ENCODE data around the gene ZDHHC18. TPM values are rescaled to one million over a fixed set of nuclear protein-coding genes. Genes with fewer than 3 reads are reported as not detected.
A peak's percentile ranks its signal among the peaks of the same experiment; 100 is the strongest.
"Not testable (repeated sequence)": the region's sequence is repeated elsewhere in the genome, so short reads cannot be mapped to it uniquely, and the experiment has no call there.

Gene ZDHHC18
- total RNA-seq, 2 experiments from 2014 or later: 47.6 to 50.9 TPM

DNA sequence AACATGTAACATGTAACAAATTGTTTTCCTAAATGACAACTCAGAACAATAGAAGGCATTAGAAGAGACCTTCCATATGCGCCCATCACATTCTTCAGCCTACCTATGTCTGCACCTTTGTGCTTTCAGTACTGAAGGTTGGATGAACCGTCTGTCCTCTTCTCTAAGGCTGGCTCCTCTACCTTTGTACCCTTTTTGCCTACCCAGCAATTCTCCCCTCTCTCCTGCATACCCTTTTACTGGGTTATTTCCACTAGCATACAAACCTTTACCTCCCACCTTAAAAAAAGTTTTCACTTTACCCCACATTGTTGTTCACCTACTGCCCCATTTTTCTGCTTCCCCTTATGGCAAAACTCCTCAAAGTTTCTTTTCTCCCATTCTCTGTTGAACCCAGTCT, 33.6 kb upstream of the ZDHHC18 start:
- no peaks in the 10 kb centered on the region for H3K27me3 Mint-ChIP-seq (ENCODE audit: low read depth)
- POLR2A ChIA-PET: no interaction called here
- peaks cover 60% of the 10 kb centered on the region for H3K36me3 Mint-ChIP-seq (ENCODE audit: low read depth)
- CTCF ChIA-PET: interaction anchor here (8.9 kb wide), 1 partner anchor 189 kb away, joined by 334 read pairs; no protein-coding TSS in a partner anchor
- no peaks in the 10 kb centered on the region for H3K9me3 Mint-ChIP-seq (ENCODE audit: insufficient read depth)
- DNase-seq: no peak
- H3K4me3 Mint-ChIP-seq: no peak overlapping the region
- ATAC-seq: no peak
- peak overlapping the region; percentile 7 for H3K27ac Mint-ChIP-seq
- peaks cover 50% of the 10 kb centered on the region for H3K4me1 Mint-ChIP-seq (ENCODE audit: low read depth)

DNA sequence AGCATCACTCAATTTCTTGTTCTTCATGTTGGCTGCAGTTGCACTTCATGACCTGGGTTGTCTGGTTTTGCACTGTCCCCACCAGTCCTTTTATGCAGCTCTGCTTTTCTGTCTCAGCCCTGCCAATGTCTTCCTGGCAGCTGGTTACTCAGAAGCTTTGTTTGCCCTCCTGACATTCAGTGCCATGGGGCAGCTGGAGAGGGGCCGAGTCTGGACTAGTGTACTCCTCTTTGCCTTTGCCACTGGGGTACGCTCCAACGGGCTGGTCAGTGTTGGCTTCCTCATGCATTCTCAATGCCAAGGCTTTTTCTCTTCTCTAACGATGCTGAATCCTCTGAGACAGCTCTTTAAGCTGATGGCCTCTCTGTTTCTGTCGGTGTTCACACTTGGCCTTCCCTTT, 32.1 kb upstream of the ZDHHC18 start:
- no peak for ATAC-seq
- Mint-ChIP-seq H3K4me1 (ENCODE audit: low read depth) (peaks cover 55% of the 10 kb centered on the region), H3K36me3 (ENCODE audit: low read depth) (peaks cover 62% of the 10 kb centered on the region), H3K9me3 (ENCODE audit: insufficient read depth) (no peaks in the 10 kb centered on the region), H3K27ac (peak overlapping the region; percentile 40), H3K27me3 (ENCODE audit: low read depth) (no peaks in the 10 kb centered on the region), H3K4me3 (no peak overlapping the region)
- ChIA-PET POLR2A (interaction anchor here (1.3 kb wide), 1 partner anchor 97 kb away, joined by 3 read pairs; no protein-coding TSS in a partner anchor), CTCF (interaction anchor here (1.2 to 1.8 kb wide), 2 partner anchors 31 to 192 kb away, joined by 5 read pairs; partner anchors contain the start of gene ZDHHC18)
- DNase-seq: no peak

DNA sequence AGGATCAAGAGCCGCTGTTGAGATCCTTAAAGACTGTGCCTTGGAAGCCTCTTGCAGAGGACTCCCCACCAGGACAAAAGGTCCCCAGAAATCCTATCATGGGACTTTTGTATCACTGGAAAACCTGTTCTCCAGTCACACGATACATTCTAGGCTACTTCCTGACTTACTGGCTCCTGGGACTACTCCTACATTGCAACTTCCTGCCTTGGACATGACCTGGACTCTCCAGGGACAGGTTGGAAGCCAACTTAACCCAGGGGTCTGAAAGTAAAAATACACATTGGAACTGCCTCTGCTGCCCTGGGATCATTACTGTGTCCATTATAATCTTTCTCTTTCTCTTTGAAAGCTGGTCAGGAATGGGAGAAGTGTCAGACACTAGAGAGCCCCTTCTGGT, 28.9 kb upstream of the ZDHHC18 start:
- Mint-ChIP-seq H3K4me3 (no peak overlapping the region), H3K9me3 (ENCODE audit: insufficient read depth) (no peaks in the 10 kb centered on the region), H3K27me3 (ENCODE audit: low read depth) (no peaks in the 10 kb centered on the region), H3K4me1 (ENCODE audit: low read depth) (peaks cover 59% of the 10 kb centered on the region), H3K36me3 (ENCODE audit: low read depth) (peaks cover 63% of the 10 kb centered on the region), H3K27ac (peak overlapping the region; percentile 80)
- DNase-seq (no peak), ATAC-seq (no peak)
- POLR2A ChIA-PET: no interaction called here
- CTCF ChIA-PET: interaction anchor here (1.1 to 6.7 kb wide), 3 partner anchors 8 to 196 kb away, joined by 4 to 172 read pairs (median 5); partner anchors contain the start of gene PIGV

DNA sequence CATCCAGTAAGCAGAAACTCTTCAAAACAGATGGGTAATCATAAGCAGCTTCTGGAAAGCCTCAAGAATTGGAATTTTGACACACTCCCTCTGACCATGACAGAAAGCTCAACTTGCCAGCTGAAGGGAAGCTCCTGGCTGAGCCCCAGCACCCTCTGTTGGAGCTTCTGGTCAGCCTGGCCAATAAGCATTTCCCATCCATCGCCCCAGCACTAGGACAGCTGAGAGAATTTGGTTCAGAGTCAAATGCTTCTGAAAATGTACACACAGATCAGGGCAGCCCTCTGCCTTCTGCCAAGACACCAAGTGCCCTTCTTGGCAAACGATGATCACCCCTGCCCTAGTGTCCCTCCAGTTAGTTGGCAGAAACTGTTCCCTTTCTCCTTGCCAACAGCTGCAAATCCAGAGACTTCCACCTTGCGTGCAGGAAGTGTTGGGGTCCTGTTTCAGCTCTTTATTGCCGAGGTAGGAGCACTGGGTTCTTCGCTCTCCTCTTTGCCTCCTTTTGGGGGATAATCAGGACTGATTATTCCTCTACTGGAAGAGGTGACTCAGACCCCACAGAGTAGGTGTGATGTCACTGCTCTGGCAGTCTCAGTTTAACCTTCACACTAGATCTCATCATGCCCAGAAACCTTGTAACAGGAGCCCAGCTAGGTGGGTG, 26.9 kb upstream of the ZDHHC18 start:
- Mint-ChIP-seq H3K4me1 (ENCODE audit: low read depth) (peaks cover 51% of the 10 kb centered on the region), H3K27ac (peak overlapping the region; percentile 90), H3K36me3 (ENCODE audit: low read depth) (peaks cover 46% of the 10 kb centered on the region), H3K27me3 (ENCODE audit: low read depth) (no peaks in the 10 kb centered on the region), H3K4me3 (peak overlapping the region; percentile 74), H3K9me3 (ENCODE audit: insufficient read depth) (no peaks in the 10 kb centered on the region)
- ATAC-seq (peak; percentile 76), DNase-seq (peak; percentile 54)
- ChIA-PET CTCF (interaction anchor here (0.6 to 6.7 kb wide), 18 partner anchors 10 to 299 kb away, joined by 3 to 172 read pairs (median 4); partner anchors contain the start of gene PIGV), POLR2A (interaction anchor here (0.7 to 4.6 kb wide), 12 partner anchors 10 to 213 kb away, joined by 3 to 111 read pairs (median 4); partner anchors contain the start of gene PIGV)

DNA sequence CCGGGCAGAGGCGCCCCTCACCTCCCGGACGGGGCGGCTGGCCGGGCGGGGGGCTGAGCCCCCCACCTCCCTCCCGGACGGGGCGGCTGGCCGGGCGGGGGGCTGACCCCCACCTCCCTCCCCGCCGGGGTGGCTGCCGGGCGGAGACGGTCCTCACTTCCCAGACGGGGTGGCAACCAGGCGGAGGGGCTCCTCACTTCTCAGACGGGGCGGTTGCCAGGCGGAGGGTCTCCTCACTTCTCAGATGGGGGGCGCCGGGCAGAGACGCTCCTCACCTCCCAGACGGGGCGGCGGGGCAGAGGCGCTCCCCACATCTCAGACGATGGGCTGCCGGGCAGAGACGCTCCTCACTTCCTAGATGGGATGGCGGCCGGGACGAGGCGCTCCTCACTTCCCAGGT, 22.6 kb upstream of the ZDHHC18 start:
- H3K27me3 Mint-ChIP-seq (ENCODE audit: low read depth); ATAC-seq; CTCF ChIA-PET; H3K27ac Mint-ChIP-seq; POLR2A ChIA-PET; H3K4me3 Mint-ChIP-seq; DNase-seq; H3K9me3 Mint-ChIP-seq (ENCODE audit: insufficient read depth): not testable (repeated sequence)
- Mint-ChIP-seq H3K4me1 (ENCODE audit: low read depth) (peaks cover 42% of the 10 kb centered on the region), H3K36me3 (ENCODE audit: low read depth) (peaks cover 28% of the 10 kb centered on the region)

DNA sequence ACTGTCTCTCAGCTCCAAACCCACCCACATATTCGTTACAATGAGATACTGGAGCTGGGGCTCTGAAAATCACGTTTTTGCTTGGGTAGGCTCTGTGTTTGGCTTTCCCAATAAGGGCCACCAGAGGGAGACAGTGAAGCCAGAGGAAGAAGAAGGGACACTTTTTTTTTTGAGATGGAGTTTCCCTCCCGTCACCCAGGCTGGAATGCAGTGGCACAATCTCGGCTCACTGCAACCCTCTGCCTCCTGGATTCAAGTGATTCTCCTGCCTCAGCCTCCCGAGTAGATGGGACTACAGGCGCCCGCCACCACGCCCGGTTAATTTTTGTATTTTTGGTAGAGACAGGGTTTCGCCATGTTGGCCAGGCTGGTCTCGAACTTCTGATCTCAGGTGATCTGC, 16.4 kb upstream of the ZDHHC18 start:
- not testable (repeated sequence) for H3K4me3 Mint-ChIP-seq; H3K9me3 Mint-ChIP-seq (ENCODE audit: insufficient read depth); H3K36me3 Mint-ChIP-seq (ENCODE audit: low read depth); H3K27me3 Mint-ChIP-seq (ENCODE audit: low read depth)
- peaks cover 27% of the 10 kb centered on the region for H3K4me1 Mint-ChIP-seq (ENCODE audit: low read depth)
- H3K27ac Mint-ChIP-seq: peak overlapping the region; percentile 74
- DNase-seq (peak; percentile 83), ATAC-seq (peak; percentile 80)
- ChIA-PET POLR2A (interaction anchor here (0.6 to 2.4 kb wide), 7 partner anchors 9 to 164 kb away, joined by 3 to 8 read pairs (median 4); no protein-coding TSS in a partner anchor), CTCF (interaction anchor here (0.6 to 8.3 kb wide), 32 partner anchors 10 to 665 kb away, joined by 3 to 88 read pairs (median 4); partner anchors contain the start of genes GPN2, PIGV and ZDHHC18)

DNA sequence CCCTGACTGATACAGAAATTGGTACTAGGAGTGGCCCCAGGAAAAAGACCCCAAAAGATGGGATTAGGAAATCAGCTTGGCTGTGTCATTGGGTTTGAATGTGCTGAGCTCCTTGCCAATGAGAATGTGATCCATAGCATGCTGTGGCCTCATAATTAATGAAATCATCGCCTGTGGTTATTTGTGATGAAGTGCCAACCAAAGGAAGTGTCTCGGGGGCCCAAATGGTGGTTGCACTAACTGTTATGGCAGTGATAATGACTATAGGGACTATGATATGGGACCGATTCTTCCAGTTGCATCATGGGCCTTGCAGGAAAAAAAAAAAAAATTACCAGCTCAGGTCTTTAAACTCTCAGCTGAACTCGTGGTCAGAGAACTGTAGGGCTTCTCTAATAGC, 15.4 kb upstream of the ZDHHC18 start:
- ATAC-seq: no peak
- Mint-ChIP-seq H3K9me3 (ENCODE audit: insufficient read depth) (no peaks in the 10 kb centered on the region), H3K4me1 (ENCODE audit: low read depth) (peaks cover 21% of the 10 kb centered on the region), H3K4me3 (no peak overlapping the region), H3K27ac (peak overlapping the region; percentile 74), H3K36me3 (ENCODE audit: low read depth) (peaks cover 2% of the 10 kb centered on the region), H3K27me3 (ENCODE audit: low read depth) (no peaks in the 10 kb centered on the region)
- no peak for DNase-seq
- POLR2A ChIA-PET: interaction anchor here (0.6 to 2.4 kb wide), 6 partner anchors 10 to 1338 kb away, joined by 4 to 12 read pairs (median 4); partner anchors contain the start of gene PIGV
- CTCF ChIA-PET: interaction anchor here (0.6 to 8.3 kb wide), 19 partner anchors 9 to 535 kb away, joined by 3 to 88 read pairs (median 6); partner anchors contain the start of genes PIGV and ZDHHC18

DNA sequence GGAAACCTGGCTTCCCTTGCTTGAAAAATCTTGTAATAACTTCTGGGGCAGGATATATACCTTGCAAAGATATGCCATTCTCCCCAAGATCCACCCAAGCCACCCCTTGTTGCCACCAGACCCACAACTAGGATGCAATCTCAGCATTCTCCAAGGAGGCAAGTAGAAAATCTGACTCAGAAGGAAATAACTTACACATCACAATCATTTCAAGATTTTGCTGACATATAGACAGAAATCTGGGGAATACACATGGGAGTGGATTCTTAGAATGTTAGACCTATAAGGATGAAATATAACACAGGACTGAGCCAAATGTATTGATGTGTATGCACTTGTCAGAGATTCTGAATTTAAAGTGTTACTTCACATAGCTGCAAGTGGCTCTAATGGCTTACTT, 14.8 kb upstream of the ZDHHC18 start:
- no peak for ATAC-seq
- Mint-ChIP-seq H3K4me3 (no peak overlapping the region), H3K4me1 (ENCODE audit: low read depth) (peaks cover 21% of the 10 kb centered on the region), H3K27ac (no peak overlapping the region), H3K36me3 (ENCODE audit: low read depth) (peaks cover 3% of the 10 kb centered on the region), H3K9me3 (ENCODE audit: insufficient read depth) (no peaks in the 10 kb centered on the region), H3K27me3 (ENCODE audit: low read depth) (no peaks in the 10 kb centered on the region)
- CTCF ChIA-PET: interaction anchor here (0.6 to 8.3 kb wide), 13 partner anchors 9 to 536 kb away, joined by 3 to 88 read pairs (median 22); partner anchors contain the start of genes PIGV and ZDHHC18
- no peak for DNase-seq
- POLR2A ChIA-PET: interaction anchor here (0.6 to 1.6 kb wide), 3 partner anchors 23 to 1338 kb away, joined by 3 to 12 read pairs (median 5); partner anchors contain the start of gene PIGV

DNA sequence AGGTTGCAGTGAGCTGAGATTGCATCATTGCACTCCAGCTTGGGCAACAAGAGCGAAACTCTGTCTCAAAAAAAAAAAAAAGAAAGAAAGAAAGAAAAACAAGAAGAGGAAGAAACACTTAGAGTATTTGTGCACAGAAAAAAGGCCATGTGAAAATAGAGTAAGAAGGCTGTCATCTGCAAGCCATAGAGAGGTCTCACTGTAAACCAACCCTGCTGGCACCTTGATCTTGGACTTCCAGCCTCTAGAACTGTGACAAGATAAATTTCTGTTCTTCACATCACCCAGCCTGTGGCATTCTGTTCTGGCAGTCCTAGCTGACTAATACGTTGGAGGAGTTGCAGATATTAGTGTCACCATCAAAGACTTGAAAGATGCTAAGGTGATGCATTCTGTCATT, 12.1 kb upstream of the ZDHHC18 start:
- ATAC-seq: no peak
- H3K4me1 Mint-ChIP-seq (ENCODE audit: low read depth): peaks cover 21% of the 10 kb centered on the region
- POLR2A ChIA-PET: interaction anchor here (0.8 kb wide), 1 partner anchor 15 kb away, joined by 4 read pairs; no protein-coding TSS in a partner anchor
- CTCF ChIA-PET: no interaction called here
- no peak overlapping the region for H3K27ac Mint-ChIP-seq
- H3K4me3 Mint-ChIP-seq: no peak overlapping the region
- no peaks in the 10 kb centered on the region for H3K27me3 Mint-ChIP-seq (ENCODE audit: low read depth)
- H3K36me3 Mint-ChIP-seq (ENCODE audit: low read depth): peaks cover 2% of the 10 kb centered on the region
- H3K9me3 Mint-ChIP-seq (ENCODE audit: insufficient read depth): no peaks in the 10 kb centered on the region
- no peak for DNase-seq

DNA sequence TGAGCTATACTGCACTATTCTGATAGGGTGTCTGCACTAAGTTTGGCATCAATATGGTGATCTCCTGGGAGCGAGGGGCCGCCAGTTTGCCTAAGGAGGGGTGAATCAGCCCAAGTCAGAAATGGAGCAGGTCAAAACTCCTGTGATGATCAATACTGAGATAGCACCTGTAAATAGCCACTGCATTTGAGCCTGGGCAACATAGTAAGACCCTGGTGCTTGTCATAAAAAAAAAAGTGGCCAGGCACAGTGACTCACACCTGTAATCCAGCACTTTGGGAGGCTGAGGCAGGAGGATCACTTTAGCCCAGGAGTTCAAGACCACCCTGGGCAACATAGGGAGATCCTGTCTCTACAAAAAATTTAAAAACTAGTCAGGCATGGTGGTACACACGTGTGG, 11.6 kb upstream of the ZDHHC18 start:
- H3K27ac Mint-ChIP-seq: no peak overlapping the region

DNA sequence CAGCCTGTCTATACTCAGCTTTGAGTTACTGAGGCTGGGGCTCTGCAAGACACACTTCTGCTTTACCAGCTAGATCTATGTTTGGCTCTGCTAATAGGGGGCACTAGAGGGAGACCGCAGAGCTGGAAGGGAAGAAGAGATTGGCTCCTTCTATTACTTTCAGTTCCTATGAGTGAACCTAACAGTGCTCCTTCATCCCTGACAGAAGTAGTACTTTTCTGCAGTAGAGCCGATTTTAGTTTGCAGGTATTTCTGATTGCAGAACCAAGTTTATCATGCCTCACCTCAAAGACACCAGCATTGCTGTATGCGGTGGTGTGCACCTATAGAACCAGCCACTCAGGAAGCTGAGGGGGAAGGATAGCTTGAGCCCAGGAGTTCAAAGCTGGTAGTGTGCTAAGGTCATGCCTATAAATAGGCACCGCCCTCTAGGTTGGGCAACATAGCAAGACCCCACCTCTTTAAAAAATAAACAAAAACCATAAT, 5.7 kb upstream of the ZDHHC18 start:
- H3K4me1 Mint-ChIP-seq (ENCODE audit: low read depth): peaks cover 25% of the 10 kb centered on the region
- ATAC-seq: peak; percentile 93
- peak overlapping the region; percentile 80 for H3K27ac Mint-ChIP-seq
- H3K27me3 Mint-ChIP-seq (ENCODE audit: low read depth): no peaks in the 10 kb centered on the region
- H3K36me3 Mint-ChIP-seq (ENCODE audit: low read depth): peaks cover 2% of the 10 kb centered on the region
- ChIA-PET CTCF (interaction anchor here (0.6 to 4.3 kb wide), 24 partner anchors 10 to 321 kb away, joined by 3 to 54 read pairs (median 4); no protein-coding TSS in a partner anchor), POLR2A (interaction anchor here (0.7 to 1.6 kb wide), 7 partner anchors 9 to 80 kb away, joined by 3 to 20 read pairs (median 5); partner anchors contain the start of genes GPATCH3 and PIGV)
- H3K4me3 Mint-ChIP-seq: peak overlapping the region; percentile 70
- peak; percentile 64 for DNase-seq
- no peaks in the 10 kb centered on the region for H3K9me3 Mint-ChIP-seq (ENCODE audit: insufficient read depth)

More for the DNA sequence above, 11.6 kb upstream of the ZDHHC18 start:
- ATAC-seq: no peak
- Mint-ChIP-seq H3K27me3 (ENCODE audit: low read depth) (no peaks in the 10 kb centered on the region), H3K4me3 (no peak overlapping the region), H3K9me3 (ENCODE audit: insufficient read depth) (no peaks in the 10 kb centered on the region), H3K4me1 (ENCODE audit: low read depth) (peaks cover 18% of the 10 kb centered on the region), H3K36me3 (ENCODE audit: low read depth) (peaks cover 2% of the 10 kb centered on the region)
- no peak for DNase-seq
- ChIA-PET POLR2A (interaction anchor here (0.8 kb wide), 1 partner anchor 15 kb away, joined by 4 read pairs; no protein-coding TSS in a partner anchor), CTCF (interaction anchor here (1.1 to 1.2 kb wide), 2 partner anchors 10 to 18 kb away, joined by 3 to 4 read pairs; no protein-coding TSS in a partner anchor)
